ENCODE results near the gene FAM185A. TPM values are rescaled to one million over a fixed set of nuclear protein-coding genes. Genes with fewer than 3 reads are reported as not detected.

Gene FAM185A
- total RNA-seq, 2 experiments from 2014 or later: 7.9 to 10.0 TPM

GRCh38 chr7:102841290-102841689, 92.5 kb downstream of the FAM185A start:
- no peak overlapping the region for H3K4me3 Mint-ChIP-seq
- intact Hi-C loops (cut with micrococcal nuclease): no loop called here
- H3K4me1 Mint-ChIP-seq (ENCODE audit: low read depth): no peaks in the 10 kb centered on the region
- no peak for TF ChIP-seq CTCF (IDR thresholded peaks at IDR 0.05)
- DNase-seq (no peak), ATAC-seq (no peak)
- H3K36me3 Mint-ChIP-seq (ENCODE audit: low read depth): peaks cover 3% of the 10 kb centered on the region
- H3K9me3 Mint-ChIP-seq: no peaks in the 10 kb centered on the region
- ChIA-PET POLR2A (interaction anchor here (0.8 kb wide), 1 partner anchor 34 kb away, joined by 3 read pairs; no protein-coding TSS in a partner anchor), CTCF (no interaction called here)
- no peak overlapping the region for H3K27ac Mint-ChIP-seq
- no peaks in the 10 kb centered on the region for H3K27me3 Mint-ChIP-seq

- H3K36me3 Mint-ChIP-seq (ENCODE audit: low read depth): no peaks in the 10 kb centered on the region
- intact Hi-C loops (cut with micrococcal nuclease): no loop called here
- no peaks in the 10 kb centered on the region for H3K4me1 Mint-ChIP-seq (ENCODE audit: low read depth)
- H3K27ac Mint-ChIP-seq: no peak overlapping the region
- no peaks in the 10 kb centered on the region for H3K9me3 Mint-ChIP-seq
- ChIA-PET POLR2A (interaction anchor here (0.8 kb wide), 1 partner anchor 33 kb away, joined by 3 read pairs; no protein-coding TSS in a partner anchor), CTCF (no interaction called here)
- H3K27me3 Mint-ChIP-seq: no peaks in the 10 kb centered on the region
- no peak overlapping the region for H3K4me3 Mint-ChIP-seq
- ATAC-seq (no peak), DNase-seq (no peak)
- no peak for TF ChIP-seq CTCF (IDR thresholded peaks at IDR 0.05)
These were observed 93.5 kb downstream of the FAM185A start for GRCh38 chr7:102842284-102842683.

GRCh38 chr7:102843850-102844249, 95.1 kb downstream of the FAM185A start:
- no peaks in the 10 kb centered on the region for H3K4me1 Mint-ChIP-seq (ENCODE audit: low read depth)

GRCh38 chr7:102845346-102845745, 96.5 kb downstream of the FAM185A start:
- Mint-ChIP-seq H3K4me3 (no peak overlapping the region), H3K9me3 (no peaks in the 10 kb centered on the region)
- POLR2A ChIA-PET: no interaction called here

More at GRCh38 chr7:102843850-102844249, 95.1 kb downstream of the FAM185A start:
- Mint-ChIP-seq H3K27ac (no peak overlapping the region), H3K9me3 (no peaks in the 10 kb centered on the region), H3K4me3 (no peak overlapping the region), H3K27me3 (no peaks in the 10 kb centered on the region), H3K36me3 (ENCODE audit: low read depth) (no peaks in the 10 kb centered on the region)
- no peak for DNase-seq
- ChIA-PET CTCF (interaction anchor here (1.0 kb wide), 1 partner anchor 218 kb away, joined by 3 read pairs; no protein-coding TSS in a partner anchor), POLR2A (interaction anchor here (0.7 kb wide), 2 partner anchors 18 to 64 kb away, joined by 3 read pairs; no protein-coding TSS in a partner anchor)
- intact Hi-C loops (cut with micrococcal nuclease): no loop called here
- no peak for ATAC-seq
- TF ChIP-seq CTCF (IDR thresholded peaks at IDR 0.05): no peak

GRCh38 chr7:102849079-102849478, 100.3 kb downstream of the FAM185A start:
- H3K27me3 Mint-ChIP-seq: no peaks in the 10 kb centered on the region
- POLR2A ChIA-PET: no interaction called here
- H3K27ac Mint-ChIP-seq: no peak overlapping the region
- CTCF ChIA-PET: no interaction called here
- peaks cover 5% of the 10 kb centered on the region for H3K9me3 Mint-ChIP-seq
- peaks cover 14% of the 10 kb centered on the region for H3K36me3 Mint-ChIP-seq (ENCODE audit: low read depth)
- DNase-seq (no peak), ATAC-seq (no peak)
- H3K4me3 Mint-ChIP-seq: no peak overlapping the region
- intact Hi-C loops (cut with micrococcal nuclease): no loop called here
- H3K4me1 Mint-ChIP-seq (ENCODE audit: low read depth): no peaks in the 10 kb centered on the region
- TF ChIP-seq CTCF (IDR thresholded peaks at IDR 0.05): no peak

More at GRCh38 chr7:102845346-102845745, 96.5 kb downstream of the FAM185A start:
- Mint-ChIP-seq H3K27me3 (no peaks in the 10 kb centered on the region), H3K36me3 (ENCODE audit: low read depth) (no peaks in the 10 kb centered on the region), H3K4me1 (ENCODE audit: low read depth) (no peaks in the 10 kb centered on the region), H3K27ac (no peak overlapping the region)
- CTCF ChIA-PET: no interaction called here
- intact Hi-C loops (cut with micrococcal nuclease): no loop called here
- no peak for TF ChIP-seq CTCF (IDR thresholded peaks at IDR 0.05)
- ATAC-seq (no peak), DNase-seq (no peak)

Data from activated CD8-positive, alpha-beta T cell treated with anti-CD3 and anti-CD28 coated beads for 36 hours (primary cell).